ENCODE data around the gene TMEM91.
A peak's percentile ranks its signal among the peaks of the same experiment; 100 is the strongest.
"Not testable (repeated sequence)": the region's sequence is repeated elsewhere in the genome, so short reads cannot be mapped to it uniquely, and the experiment has no call there.

TMEM91 gene

GRCh38 chr19:41363753-41364523 is 12.4 kb upstream of the TMEM91 start, which contains the start of gene B9D2:
B9D2 (minus strand) TSS chr19:41364149; CDS start chr19:41363519, 630 bp downstream.
- Histone ChIP-seq H3K4me3 (ENCODE audit: low read length in 2 of 2) (peak within 1 kb of the TSS; percentile 80 to 96), H3K9me3 (ENCODE audit: control insufficient read depth in 2 of 2, low read length in 2 of 2) (no peaks in the 10 kb centered on the region), H3K9ac (ENCODE audit: low read length in 2 of 2) (peak within 1 kb of the TSS; percentile 86 to 98), H3K27me3 (ENCODE audit: control insufficient read depth in 1 of 2, insufficient read depth in 2 of 2, low read length in 2 of 2) (no peaks in the 10 kb centered on the region), H3K36me3 (ENCODE audit: control insufficient read depth in 2 of 2, insufficient read depth in 2 of 2, low read length in 2 of 2) (no peaks in the 10 kb centered on the region), H3K27ac (ENCODE audit: low read length) (peak within 1 kb of the TSS; percentile 98), H3K4me1 (ENCODE audit: control insufficient read depth, insufficient read depth, low read length) (peaks cover 14% of the 10 kb centered on the region)

- H3K4me1 ChIP-seq (ENCODE audit: control insufficient read depth, insufficient read depth, low read length) = peaks cover 14% of the 10 kb centered on the region
- peak overlapping the region; percentile 80 to 96 for H3K4me3 ChIP-seq (ENCODE audit: low read length in 2 of 2)
- H3K36me3 ChIP-seq (ENCODE audit: control insufficient read depth in 2 of 2, insufficient read depth in 2 of 2, low read length in 2 of 2) = no peaks in the 10 kb centered on the region
- peak overlapping the region; percentile 86 to 98 for H3K9ac ChIP-seq (ENCODE audit: low read length in 2 of 2)
- peak overlapping the region; percentile 98 for H3K27ac ChIP-seq (ENCODE audit: low read length)
- H3K27me3 ChIP-seq (ENCODE audit: control insufficient read depth in 1 of 2, insufficient read depth in 2 of 2, low read length in 2 of 2) = no peaks in the 10 kb centered on the region
- no peaks in the 10 kb centered on the region for H3K9me3 ChIP-seq (ENCODE audit: control insufficient read depth in 2 of 2, low read length in 2 of 2)
Observed at GRCh38 chr19:41364524-41365391, 11.6 kb upstream of the TMEM91 start.

- H3K4me3 ChIP-seq (ENCODE audit: low read length in 2 of 2) = no peak overlapping the region
- H3K27ac ChIP-seq (ENCODE audit: low read length) = no peak overlapping the region
- no peaks in the 10 kb centered on the region for H3K36me3 ChIP-seq (ENCODE audit: control insufficient read depth in 2 of 2, insufficient read depth in 2 of 2, low read length in 2 of 2)
- no peak overlapping the region for H3K9ac ChIP-seq (ENCODE audit: low read length in 2 of 2)
- H3K9me3 ChIP-seq (ENCODE audit: control insufficient read depth in 2 of 2, low read length in 2 of 2) = no peaks in the 10 kb centered on the region
- peaks cover 14% of the 10 kb centered on the region for H3K4me1 ChIP-seq (ENCODE audit: control insufficient read depth, insufficient read depth, low read length)
- H3K27me3 ChIP-seq (ENCODE audit: control insufficient read depth in 1 of 2, insufficient read depth in 2 of 2, low read length in 2 of 2) = no peaks in the 10 kb centered on the region
Observed at GRCh38 chr19:41366089-41366488, 10.2 kb upstream of the TMEM91 start.

GRCh38 chr19:41367848-41368301 is 8.5 kb upstream of the TMEM91 start:
- Histone ChIP-seq H3K9ac (ENCODE audit: low read length in 2 of 2) (no peak overlapping the region), H3K9me3 (ENCODE audit: control insufficient read depth in 2 of 2, low read length in 2 of 2) (no peaks in the 10 kb centered on the region), H3K4me1 (ENCODE audit: control insufficient read depth, insufficient read depth, low read length) (peaks cover 12% of the 10 kb centered on the region), H3K27me3 (ENCODE audit: control insufficient read depth in 1 of 2, insufficient read depth in 2 of 2, low read length in 2 of 2) (no peaks in the 10 kb centered on the region), H3K4me3 (ENCODE audit: low read length in 2 of 2) (no peak overlapping the region), H3K36me3 (ENCODE audit: control insufficient read depth in 2 of 2, insufficient read depth in 2 of 2, low read length in 2 of 2) (no peaks in the 10 kb centered on the region), H3K27ac (ENCODE audit: low read length) (no peak overlapping the region)

- H3K4me3 ChIP-seq (ENCODE audit: low read length in 2 of 2) = no peak overlapping the region
- H3K36me3 ChIP-seq (ENCODE audit: control insufficient read depth in 2 of 2, insufficient read depth in 2 of 2, low read length in 2 of 2) = no peaks in the 10 kb centered on the region
- H3K27ac ChIP-seq (ENCODE audit: low read length) = no peak overlapping the region
Observed at GRCh38 chr19:41369769-41370168, 6.6 kb upstream of the TMEM91 start.

GRCh38 chr19:41371119-41371518 is 5.2 kb upstream of the TMEM91 start:
- H3K27me3 ChIP-seq (ENCODE audit: control insufficient read depth in 1 of 2, insufficient read depth in 2 of 2, low read length in 2 of 2); H3K27ac ChIP-seq (ENCODE audit: low read length); H3K36me3 ChIP-seq (ENCODE audit: control insufficient read depth in 2 of 2, insufficient read depth in 2 of 2, low read length in 2 of 2); H3K9me3 ChIP-seq (ENCODE audit: control insufficient read depth in 2 of 2, low read length in 2 of 2); H3K9ac ChIP-seq (ENCODE audit: low read length in 2 of 2); H3K4me3 ChIP-seq (ENCODE audit: low read length in 2 of 2): not testable (repeated sequence)
- H3K4me1 ChIP-seq (ENCODE audit: control insufficient read depth, insufficient read depth, low read length) = peaks cover 18% of the 10 kb centered on the region

More at GRCh38 chr19:41369769-41370168, 6.6 kb upstream of the TMEM91 start:
- Histone ChIP-seq H3K9ac (ENCODE audit: low read length in 2 of 2) (no peak overlapping the region), H3K27me3 (ENCODE audit: control insufficient read depth in 1 of 2, insufficient read depth in 2 of 2, low read length in 2 of 2) (no peaks in the 10 kb centered on the region), H3K9me3 (ENCODE audit: control insufficient read depth in 2 of 2, low read length in 2 of 2) (no peaks in the 10 kb centered on the region), H3K4me1 (ENCODE audit: control insufficient read depth, insufficient read depth, low read length) (peaks cover 15% of the 10 kb centered on the region)

- H3K4me1 ChIP-seq (ENCODE audit: control insufficient read depth, insufficient read depth, low read length) = peaks cover 22% of the 10 kb centered on the region
- no peak overlapping the region for H3K4me3 ChIP-seq (ENCODE audit: low read length in 2 of 2)
- H3K27ac ChIP-seq (ENCODE audit: low read length) = no peak overlapping the region
- no peaks in the 10 kb centered on the region for H3K9me3 ChIP-seq (ENCODE audit: control insufficient read depth in 2 of 2, low read length in 2 of 2)
- H3K9ac ChIP-seq (ENCODE audit: low read length in 2 of 2) = no peak overlapping the region
- no peaks in the 10 kb centered on the region for H3K36me3 ChIP-seq (ENCODE audit: control insufficient read depth in 2 of 2, insufficient read depth in 2 of 2, low read length in 2 of 2)
- H3K27me3 ChIP-seq (ENCODE audit: control insufficient read depth in 1 of 2, insufficient read depth in 2 of 2, low read length in 2 of 2) = no peaks in the 10 kb centered on the region
Observed at GRCh38 chr19:41371541-41371940, 4.8 kb upstream of the TMEM91 start.

GRCh38 chr19:41372501-41372900 is 3.8 kb upstream of the TMEM91 start:
- Histone ChIP-seq H3K27me3 (ENCODE audit: control insufficient read depth in 1 of 2, insufficient read depth in 2 of 2, low read length in 2 of 2) (no peaks in the 10 kb centered on the region), H3K27ac (ENCODE audit: low read length) (no peak overlapping the region), H3K4me3 (ENCODE audit: low read length in 2 of 2) (no peak overlapping the region), H3K9me3 (ENCODE audit: control insufficient read depth in 2 of 2, low read length in 2 of 2) (no peaks in the 10 kb centered on the region), H3K9ac (ENCODE audit: low read length in 2 of 2) (no peak overlapping the region), H3K4me1 (ENCODE audit: control insufficient read depth, insufficient read depth, low read length) (peaks cover 23% of the 10 kb centered on the region), H3K36me3 (ENCODE audit: control insufficient read depth in 2 of 2, insufficient read depth in 2 of 2, low read length in 2 of 2) (no peaks in the 10 kb centered on the region)

GRCh38 chr19:41373993-41374392 is 2.3 kb upstream of the TMEM91 start:
- Histone ChIP-seq H3K9ac (ENCODE audit: low read length in 2 of 2) (peak overlapping the region in 1 of 2 donors; percentile 29), H3K4me1 (ENCODE audit: control insufficient read depth, insufficient read depth, low read length) (peaks cover 23% of the 10 kb centered on the region), H3K36me3 (ENCODE audit: control insufficient read depth in 2 of 2, insufficient read depth in 2 of 2, low read length in 2 of 2) (no peaks in the 10 kb centered on the region), H3K4me3 (ENCODE audit: low read length in 2 of 2) (peak overlapping the region; percentile 4 to 55), H3K27ac (ENCODE audit: low read length) (peak overlapping the region; percentile 11), H3K9me3 (ENCODE audit: control insufficient read depth in 2 of 2, low read length in 2 of 2) (no peaks in the 10 kb centered on the region), H3K27me3 (ENCODE audit: control insufficient read depth in 1 of 2, insufficient read depth in 2 of 2, low read length in 2 of 2) (no peaks in the 10 kb centered on the region)

GRCh38 chr19:41376998-41377365 is 649 bp downstream of the TMEM91 start:
- Histone ChIP-seq H3K4me3 (ENCODE audit: low read length in 2 of 2) (peak overlapping the region; percentile 74 to 77), H3K9me3 (ENCODE audit: control insufficient read depth in 2 of 2, low read length in 2 of 2) (no peaks in the 10 kb centered on the region), H3K36me3 (ENCODE audit: control insufficient read depth in 2 of 2, insufficient read depth in 2 of 2, low read length in 2 of 2) (peaks cover 0 to 2% of the 10 kb centered on the region in 2 donors), H3K27ac (ENCODE audit: low read length) (peak overlapping the region; percentile 24), H3K9ac (ENCODE audit: low read length in 2 of 2) (peak overlapping the region; percentile 64 to 72), H3K4me1 (ENCODE audit: control insufficient read depth, insufficient read depth, low read length) (peaks cover 23% of the 10 kb centered on the region), H3K27me3 (ENCODE audit: control insufficient read depth in 1 of 2, insufficient read depth in 2 of 2, low read length in 2 of 2) (no peaks in the 10 kb centered on the region)
